Gastroesophageal sphincter (tissue), 4 donors: Measurements from ENCODE around the gene SLC7A7. TPM values are rescaled to one million over a fixed set of nuclear protein-coding genes. Genes with fewer than 3 reads are reported as not detected.

Source experiments
- ATAC-seq: fragments of 150-250 bp; one replicate; pipeline ENCODE4 v1.9.1; 2016; ENCODE audit warnings: mild to moderate bottlenecking, moderate library complexity
- H3K27ac ChIP-seq, 4 donors: fragments of 200-600 bp; sonication (generic) in 3 of 4; 1 replicate in 3 of 4; 2 replicates in 1 of 4; pipeline ENCODE4 v1.5.1; 2016 to 2019
- H3K27me3 ChIP-seq: fragments of 200-600 bp; sonication (generic); one replicate; pipeline ENCODE4 v1.5.1; 2019
- H3K36me3 ChIP-seq, 2 donors: fragments of 200-600 bp; sonication (generic); one replicate each; pipeline ENCODE4 v1.5.1; 2019; ENCODE audit warnings: control low read depth in 1 of 2
- H3K4me1 ChIP-seq, 3 donors: fragments of 200-600 bp; sonication (generic); 1 replicate in 2 of 3; 2 replicates in 1 of 3; pipeline ENCODE4 v1.5.1; 2016 to 2019; ENCODE audit warnings: control low read depth in 2 of 3
- H3K4me3 ChIP-seq, 2 donors: fragments of 200-600 bp; sonication (generic); one replicate each; pipeline ENCODE4 v1.5.1; 2019; ENCODE audit warnings: mild to moderate bottlenecking in 1 of 2, moderate library complexity in 1 of 2
- H3K9me3 ChIP-seq, 3 donors: fragments of 200-600 bp; sonication (generic); one replicate each; pipeline ENCODE4 v1.5.1; 2017 to 2019; ENCODE audit warnings: control low read depth in 2 of 3
- EP300 ChIP-seq: sonication (generic); formaldehyde crosslinking; IDR thresholded peaks from one replicate; pipeline ENCODE4 v1.6.1; 2017; ENCODE audit warnings: antibody characterized with exemption, mild to moderate bottlenecking
- POLR2A ChIP-seq, 2 donors: fragments of 450-650 bp; IDR thresholded peaks; one replicate each; pipeline ENCODE4 v1.6.1; 2017; ENCODE audit warnings: antibody characterized with exemption in 2 of 2, mild to moderate bottlenecking in 2 of 2, moderate library complexity in 1 of 2
- POLR2AphosphoS5 ChIP-seq: sonication (generic); formaldehyde crosslinking; IDR thresholded peaks from one replicate; pipeline ENCODE4 v1.6.1; 2017; ENCODE audit warnings: antibody characterized with exemption
- WGBS, 2 donors: methylation state at CpG; one replicate each; pipeline ENCODE4 v1.1.5; 2018; ENCODE audit warnings: low coverage in 1 of 2; 5-methylcytosine and 5-hydroxymethylcytosine counted together
- total RNA-seq, 4 donors: library from RNA; depleted of rRNA; stranded (reverse); fragments of >200 nt; gene quantifications; one replicate each; pipeline ENCODE4 v1.1.0, GENCODE V29; 2016
- TF ChIP-seq, protein P1 (sequence below), 4 experiments: fragments of 200-600 bp in 2 of 4; fragments of 450-650 bp in 2 of 4; sonication (generic) in 1 of 4; IDR thresholded peaks; one replicate each; pipeline ENCODE4 v1.5.1; 2017 to 2019; ENCODE audit warnings: antibody characterized with exemption in 4 of 4, mild to moderate bottlenecking in 2 of 4, moderate library complexity in 2 of 4

The SLC7A7 gene
- total RNA-seq, 4 donors from 2014 or later: 8.1 to 36.6 (median 23.4) TPM

DNA sequence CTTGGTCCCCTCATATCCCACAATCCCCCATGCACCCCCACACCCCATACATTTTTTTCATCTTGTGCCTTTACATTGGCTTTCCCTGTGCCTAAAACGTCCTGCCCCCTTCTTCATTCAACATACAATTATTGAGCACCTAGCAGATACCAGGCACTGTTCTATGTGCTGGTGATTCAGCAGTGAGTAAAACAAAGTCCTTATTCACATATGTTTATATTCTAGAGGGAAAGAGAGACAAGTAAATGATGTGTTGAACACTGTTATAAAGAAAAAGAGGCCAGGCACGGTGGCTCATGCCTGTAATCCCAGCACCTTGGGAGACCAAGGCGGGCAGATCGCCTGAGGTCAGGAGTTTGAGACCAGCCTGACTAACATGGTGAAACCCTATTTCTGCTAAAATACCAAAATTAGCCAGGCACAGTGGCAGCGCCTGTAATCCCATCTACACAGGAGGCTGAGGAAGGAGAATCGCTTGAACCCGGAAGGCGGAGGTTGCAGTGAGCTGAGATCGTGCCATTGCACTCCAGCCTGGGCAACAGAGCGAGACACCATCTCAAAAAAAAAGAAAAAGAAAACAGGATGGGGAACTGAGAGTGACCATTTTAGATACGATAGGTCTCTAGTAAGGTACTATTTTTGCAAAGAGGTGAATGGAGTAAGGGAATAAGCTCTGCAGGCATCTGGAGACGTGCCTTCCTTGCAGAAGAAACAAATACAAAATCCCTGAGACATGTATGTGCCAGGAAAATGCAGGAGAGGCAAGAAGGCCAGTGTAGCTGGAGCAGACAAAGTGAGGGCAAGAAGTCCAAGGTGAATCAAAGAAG is 12.2 kb downstream of the SLC7A7 start:
- ATAC-seq: no peak
- 0 to 70% methylated on average over 1 to 9 of the region's 12 CpGs for WGBS, 2 donors

DNA sequence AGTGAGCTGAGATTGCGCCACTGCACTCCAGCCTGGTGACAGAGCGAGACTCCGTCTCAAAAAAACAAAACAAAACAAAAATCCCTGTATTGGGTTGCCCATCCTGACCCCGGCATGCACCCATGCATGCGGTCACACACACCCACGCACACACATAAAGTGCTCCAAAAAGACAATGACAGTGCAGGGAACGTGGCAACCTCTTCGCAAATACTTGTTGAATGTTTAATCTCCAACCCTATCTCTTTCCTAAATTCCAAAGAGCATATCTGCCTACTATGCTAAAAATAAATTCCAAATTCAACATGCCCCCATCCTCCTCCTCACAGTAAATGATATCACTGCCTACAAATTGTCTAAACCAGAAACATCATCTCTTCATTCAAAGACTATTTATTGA is 13.5 kb downstream of the SLC7A7 start:
- H3K9me3 ChIP-seq: no peaks in the 10 kb centered on the region
- TF ChIP-seq, protein P1, sequence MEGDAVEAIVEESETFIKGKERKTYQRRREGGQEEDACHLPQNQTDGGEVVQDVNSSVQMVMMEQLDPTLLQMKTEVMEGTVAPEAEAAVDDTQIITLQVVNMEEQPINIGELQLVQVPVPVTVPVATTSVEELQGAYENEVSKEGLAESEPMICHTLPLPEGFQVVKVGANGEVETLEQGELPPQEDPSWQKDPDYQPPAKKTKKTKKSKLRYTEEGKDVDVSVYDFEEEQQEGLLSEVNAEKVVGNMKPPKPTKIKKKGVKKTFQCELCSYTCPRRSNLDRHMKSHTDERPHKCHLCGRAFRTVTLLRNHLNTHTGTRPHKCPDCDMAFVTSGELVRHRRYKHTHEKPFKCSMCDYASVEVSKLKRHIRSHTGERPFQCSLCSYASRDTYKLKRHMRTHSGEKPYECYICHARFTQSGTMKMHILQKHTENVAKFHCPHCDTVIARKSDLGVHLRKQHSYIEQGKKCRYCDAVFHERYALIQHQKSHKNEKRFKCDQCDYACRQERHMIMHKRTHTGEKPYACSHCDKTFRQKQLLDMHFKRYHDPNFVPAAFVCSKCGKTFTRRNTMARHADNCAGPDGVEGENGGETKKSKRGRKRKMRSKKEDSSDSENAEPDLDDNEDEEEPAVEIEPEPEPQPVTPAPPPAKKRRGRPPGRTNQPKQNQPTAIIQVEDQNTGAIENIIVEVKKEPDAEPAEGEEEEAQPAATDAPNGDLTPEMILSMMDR (IDR thresholded peaks at IDR 0.05): no peak
- no peak overlapping the region for H3K4me3 ChIP-seq
- no peaks in the 10 kb centered on the region for H3K4me1 ChIP-seq
- no peak for ATAC-seq
- H3K27me3 ChIP-seq: peaks cover 8% of the 10 kb centered on the region
- H3K27ac ChIP-seq: no peak overlapping the region
- WGBS, 2 donors: 77 to 100% methylated on average over 2 to 4 of the region's 8 CpGs
- no peaks in the 10 kb centered on the region for H3K36me3 ChIP-seq

More for the DNA sequence above, 12.2 kb downstream of the SLC7A7 start:
- Histone ChIP-seq H3K27ac (no peak overlapping the region), H3K36me3 (no peaks in the 10 kb centered on the region), H3K4me3 (no peak overlapping the region), H3K27me3 (peaks cover 8% of the 10 kb centered on the region), H3K9me3 (no peaks in the 10 kb centered on the region), H3K4me1 (no peaks in the 10 kb centered on the region)
- TF ChIP-seq POLR2A (IDR thresholded peaks at IDR 0.05) (no peak), POLR2AphosphoS5 (no peak), EP300 (no peak)
- TF ChIP-seq, protein P1 (IDR thresholded peaks at IDR 0.05): no peak

DNA sequence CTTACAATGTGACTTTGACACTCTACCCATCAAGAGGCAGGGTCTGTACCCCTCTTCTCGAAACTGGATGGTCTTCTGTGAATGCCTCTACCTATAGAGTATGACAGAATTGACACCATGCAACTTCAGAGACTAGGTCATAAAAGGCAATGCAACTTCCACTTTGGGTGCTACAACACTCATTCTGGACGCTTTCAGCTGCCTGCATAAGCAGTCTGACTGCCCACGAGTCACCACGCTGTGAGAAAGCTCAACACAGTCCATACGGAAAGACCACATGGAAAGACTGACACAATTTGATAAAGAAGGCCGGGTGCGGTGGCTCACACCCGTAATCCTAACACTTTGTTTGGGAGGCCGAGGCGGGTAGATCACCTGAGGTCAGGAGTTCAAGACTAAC is 14.9 kb downstream of the SLC7A7 start:
- H3K27me3 ChIP-seq: peaks cover 17% of the 10 kb centered on the region
- H3K27ac ChIP-seq: no peak overlapping the region
- TF ChIP-seq POLR2AphosphoS5 (no peak), POLR2A (IDR thresholded peaks at IDR 0.05) (no peak)
- no peaks in the 10 kb centered on the region for H3K36me3 ChIP-seq
- no peak overlapping the region for H3K4me3 ChIP-seq
- no peak for ATAC-seq
- H3K4me1 ChIP-seq: no peaks in the 10 kb centered on the region
- H3K9me3 ChIP-seq: no peaks in the 10 kb centered on the region
- WGBS, 2 donors: 80 to 91% methylated on average over 1 to 8 of the region's 10 CpGs

DNA sequence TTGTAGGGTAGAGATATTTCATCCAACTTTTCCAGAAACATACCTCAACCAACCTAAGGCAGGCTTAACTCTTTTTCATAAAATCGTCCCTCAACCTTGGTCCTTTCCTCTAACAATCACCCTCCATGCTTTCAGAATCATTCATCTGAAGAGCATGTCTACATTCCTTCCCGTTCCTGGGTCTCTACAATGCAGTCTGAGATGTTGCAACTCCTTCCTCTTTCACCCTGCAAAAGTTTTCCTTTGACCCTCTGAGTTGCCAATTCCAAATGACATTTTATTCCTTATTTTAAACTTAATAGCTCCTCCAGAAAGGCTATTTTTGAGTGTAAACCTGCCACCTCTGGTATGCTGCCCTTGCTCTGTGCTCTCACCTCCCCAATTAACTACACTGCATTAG is 16.7 kb downstream of the SLC7A7 start:
- no peak for TF ChIP-seq POLR2AphosphoS5
- Histone ChIP-seq H3K4me1 (no peaks in the 10 kb centered on the region), H3K27ac (no peak overlapping the region), H3K9me3 (no peaks in the 10 kb centered on the region), H3K36me3 (no peaks in the 10 kb centered on the region), H3K27me3 (peaks cover 17% of the 10 kb centered on the region), H3K4me3 (no peak overlapping the region)
- WGBS, 2 donors: 44% methylated on average over 2 of the region's 2 CpGs; no CpG with 5 or more reads in 1 of the 2 donors
- no peak for ATAC-seq

DNA sequence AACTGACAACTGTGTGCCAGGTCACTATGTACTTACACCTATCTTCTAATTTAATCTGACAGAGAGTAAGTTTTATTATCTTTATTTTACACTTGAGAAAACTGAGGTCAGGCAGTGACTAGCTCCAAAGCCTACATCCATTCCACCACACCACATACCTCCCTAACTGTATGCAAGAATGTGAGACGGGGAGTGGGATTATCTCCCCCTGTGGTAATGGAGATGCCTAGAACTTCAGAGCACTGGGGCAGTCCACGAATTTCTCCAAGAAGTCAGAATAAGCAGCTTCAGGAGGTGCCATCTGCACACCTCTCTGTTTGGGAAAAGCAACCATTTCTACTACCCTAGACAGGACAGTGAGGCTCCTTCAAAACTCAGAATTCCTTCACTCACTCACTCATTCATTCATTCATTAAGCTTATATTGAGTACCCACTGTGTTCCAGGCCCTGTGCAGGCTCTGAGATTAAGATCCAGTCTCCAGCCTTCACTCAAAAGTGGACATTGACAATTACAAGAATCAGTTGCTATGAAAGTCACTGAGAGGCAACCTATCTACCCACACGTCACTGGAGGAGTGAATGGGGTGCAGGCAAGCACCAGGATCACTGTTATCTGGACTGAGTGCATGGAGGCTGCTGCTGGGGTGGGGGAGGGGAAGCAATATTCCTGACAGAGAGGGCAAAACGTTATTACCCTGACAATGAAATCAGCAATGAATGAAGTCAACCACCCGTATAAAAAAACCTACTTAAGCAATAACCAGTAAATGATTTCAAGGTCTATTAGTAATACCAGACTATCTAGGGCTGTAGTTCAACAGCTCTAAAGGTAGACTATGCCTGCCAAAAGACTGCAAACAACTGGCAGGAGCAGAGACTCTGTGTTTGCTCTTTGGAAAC is 18.0 kb downstream of the SLC7A7 start:
- H3K4me1 ChIP-seq: no peaks in the 10 kb centered on the region
- TF ChIP-seq POLR2AphosphoS5 (no peak), POLR2A (IDR thresholded peaks at IDR 0.05) (no peak)
- 30 to 33% methylated on average over 4 to 5 of the region's 5 CpGs for WGBS, 2 donors
- ATAC-seq: no peak
- no peak overlapping the region for H3K27ac ChIP-seq
- H3K27me3 ChIP-seq: peaks cover 17% of the 10 kb centered on the region
- no peak overlapping the region for H3K4me3 ChIP-seq
- H3K36me3 ChIP-seq: no peaks in the 10 kb centered on the region
- no peaks in the 10 kb centered on the region for H3K9me3 ChIP-seq

DNA sequence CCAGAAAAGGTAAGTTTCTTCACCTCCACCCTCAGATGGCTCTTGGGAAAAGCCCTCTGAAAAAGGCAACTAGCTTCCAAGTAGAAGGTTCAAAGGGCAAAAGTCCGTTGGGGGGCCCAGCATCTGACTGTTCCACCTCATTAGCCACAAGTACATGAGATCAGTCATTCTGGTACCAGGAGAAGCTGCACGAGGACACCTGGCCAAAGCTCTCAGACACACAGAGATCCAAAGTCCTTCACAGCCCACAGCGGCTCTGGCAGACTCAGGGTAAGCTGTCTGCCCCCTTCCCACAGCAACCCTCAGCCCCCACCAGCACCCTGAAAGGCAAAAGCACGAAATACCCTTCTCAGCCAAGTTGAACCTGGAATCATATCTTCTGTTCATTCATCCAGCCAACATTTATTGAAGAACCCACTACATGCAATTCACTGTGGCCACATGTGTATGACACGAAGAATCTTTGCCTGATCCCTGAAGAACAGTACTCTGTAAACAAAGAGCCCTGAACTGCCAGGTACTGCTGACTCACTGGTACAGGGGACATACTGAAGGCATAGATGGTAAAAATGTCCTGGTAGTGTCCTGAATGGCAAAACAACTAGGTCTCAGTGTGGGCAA is 19.0 kb downstream of the SLC7A7 start:
- H3K27ac ChIP-seq: no peak overlapping the region
- H3K36me3 ChIP-seq: no peaks in the 10 kb centered on the region
- no peak for TF ChIP-seq POLR2AphosphoS5
- TF ChIP-seq POLR2A (IDR thresholded peaks at IDR 0.05): no peak
- TF ChIP-seq, protein P1 (IDR thresholded peaks at IDR 0.05): no peak
- no peak for TF ChIP-seq EP300
- 80 to 94% methylated on average over 2 of the region's 5 CpGs for WGBS, 2 donors
- no peaks in the 10 kb centered on the region for H3K4me1 ChIP-seq
- no peak overlapping the region for H3K4me3 ChIP-seq
- no peaks in the 10 kb centered on the region for H3K9me3 ChIP-seq
- peaks cover 17% of the 10 kb centered on the region for H3K27me3 ChIP-seq
- no peak for ATAC-seq
